NT2/D1 (cell line): Measurements from ENCODE around the gene PTGR2.

Source experiments
- SUZ12 ChIP-seq: IDR thresholded peaks from 2 replicates; pipeline ENCODE4 v1.6.1; 2011; ENCODE audit not compliant: insufficient read length, insufficient read depth; ENCODE audit errors: extremely low read depth
- YY1 ChIP-seq: IDR thresholded peaks from 2 replicates; pipeline ENCODE4 v1.6.1; 2011; ENCODE audit not compliant: insufficient read length, insufficient read depth
- ZNF274 ChIP-seq: IDR thresholded peaks from 2 replicates; pipeline ENCODE4 v1.6.1; 2011; ENCODE audit warnings: mild to moderate bottlenecking, low read depth, low read length

GRCh38 chr14:73888460-73888725 lies 36.8 kb downstream of the PTGR2 start:
- TF ChIP-seq YY1 = no peak
- no peak for TF ChIP-seq ZNF274
- TF ChIP-seq SUZ12 = no peak
